T-helper 2 cell (primary cell): Measurements from ENCODE around the gene FXYD4.

Experiments
- DNase-seq, 5 experiments: peaks; one replicate each; pipeline versions ENCODE4 v3.0.0 to v3.0.0-alpha.2; 2012 to 2022

The FXYD4 gene

GRCh38 chr10:43396928-43397624 lies 25.6 kb downstream of the FXYD4 start:
- peak; percentile 56 to 93 (median 68) for DNase-seq

DNA sequence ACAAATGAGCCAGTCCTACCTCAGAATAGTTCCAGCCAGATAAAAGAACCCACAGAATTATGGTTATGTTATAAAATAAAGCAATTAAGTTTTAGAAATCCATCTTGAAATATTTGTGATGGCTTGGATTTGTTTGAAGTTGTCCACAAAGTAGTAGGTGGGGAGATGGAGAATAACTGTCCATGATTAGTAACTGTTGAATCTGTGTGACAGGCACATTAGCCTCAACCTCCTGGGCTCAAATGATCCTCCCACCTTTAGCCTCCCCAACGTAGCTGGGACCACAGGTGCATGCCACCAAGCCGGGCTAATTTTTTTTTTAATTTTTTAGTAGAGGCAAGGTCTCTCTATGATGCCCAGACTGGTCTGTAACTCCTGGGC lies 27.5 kb downstream of the FXYD4 start:
- no peak for DNase-seq

GRCh38 chr10:43399320-43400310 lies 28.2 kb downstream of the FXYD4 start:
- peak in 1 of 5 experiments; percentile 60 for DNase-seq

- no peak for DNase-seq
Observed at GRCh38 chr10:43401627-43402026, 30.2 kb downstream of the FXYD4 start.

- no peak for DNase-seq
Observed at GRCh38 chr10:43402176-43402575, 30.7 kb downstream of the FXYD4 start.

DNA sequence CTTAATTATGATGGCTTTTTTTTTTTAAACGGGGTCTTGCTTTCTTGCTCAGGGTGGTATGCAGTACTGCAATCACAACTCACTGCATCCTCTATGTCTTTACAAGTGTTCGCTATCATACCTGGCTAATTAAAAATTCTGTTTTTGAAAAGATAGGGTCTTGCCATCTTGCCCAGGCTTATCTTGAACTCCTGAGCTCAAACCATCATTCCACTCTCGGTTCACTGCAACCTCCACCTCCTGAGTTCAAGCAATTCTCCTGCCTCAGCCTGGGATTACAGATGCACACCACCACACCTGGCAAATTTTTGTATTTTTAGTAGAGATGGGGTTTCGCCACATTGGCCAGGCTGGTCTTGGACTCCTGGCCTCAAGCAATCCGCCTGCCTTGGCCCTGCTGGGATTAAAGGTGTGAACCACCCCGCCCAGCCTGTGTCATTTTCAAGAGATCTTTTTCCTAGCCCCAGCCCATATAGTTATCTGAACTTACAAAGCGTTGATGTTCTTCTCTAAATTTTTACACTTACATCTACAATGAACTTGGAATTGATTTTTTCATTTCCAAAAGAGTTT lies 31.5 kb downstream of the FXYD4 start:
- DNase-seq = no peak

- DNase-seq = no peak
Observed at GRCh38 chr10:43403911-43404703, 32.7 kb downstream of the FXYD4 start.

GRCh38 chr10:43404704-43405084 lies 33.3 kb downstream of the FXYD4 start:
- DNase-seq = peak in 2 of 5 experiments; percentile 48 to 58

DNA sequence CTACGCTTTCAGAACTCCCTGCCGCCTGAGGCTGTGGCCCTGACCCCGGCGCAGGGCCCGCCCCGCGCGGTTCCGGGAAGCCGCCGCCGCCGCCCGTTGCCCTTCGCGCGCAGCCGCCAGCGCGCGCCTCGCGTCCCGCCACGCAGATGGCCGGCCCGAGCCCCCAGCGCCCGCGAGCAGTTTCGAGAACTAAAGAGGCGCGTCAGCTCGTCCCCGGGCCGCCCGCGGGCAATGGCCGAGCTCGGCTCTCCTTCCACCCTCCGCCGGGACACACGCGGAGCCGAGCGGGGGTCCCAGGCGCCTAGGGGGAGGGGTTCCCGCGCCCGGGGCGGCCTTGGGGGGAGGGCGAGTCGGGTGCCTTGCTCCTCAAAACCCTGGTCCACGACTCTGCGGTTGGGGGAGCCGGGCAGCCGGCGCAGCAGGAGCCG lies 35.7 kb downstream of the FXYD4 start:
- peak; percentile 31 to 70 (median 41) for DNase-seq

DNA sequence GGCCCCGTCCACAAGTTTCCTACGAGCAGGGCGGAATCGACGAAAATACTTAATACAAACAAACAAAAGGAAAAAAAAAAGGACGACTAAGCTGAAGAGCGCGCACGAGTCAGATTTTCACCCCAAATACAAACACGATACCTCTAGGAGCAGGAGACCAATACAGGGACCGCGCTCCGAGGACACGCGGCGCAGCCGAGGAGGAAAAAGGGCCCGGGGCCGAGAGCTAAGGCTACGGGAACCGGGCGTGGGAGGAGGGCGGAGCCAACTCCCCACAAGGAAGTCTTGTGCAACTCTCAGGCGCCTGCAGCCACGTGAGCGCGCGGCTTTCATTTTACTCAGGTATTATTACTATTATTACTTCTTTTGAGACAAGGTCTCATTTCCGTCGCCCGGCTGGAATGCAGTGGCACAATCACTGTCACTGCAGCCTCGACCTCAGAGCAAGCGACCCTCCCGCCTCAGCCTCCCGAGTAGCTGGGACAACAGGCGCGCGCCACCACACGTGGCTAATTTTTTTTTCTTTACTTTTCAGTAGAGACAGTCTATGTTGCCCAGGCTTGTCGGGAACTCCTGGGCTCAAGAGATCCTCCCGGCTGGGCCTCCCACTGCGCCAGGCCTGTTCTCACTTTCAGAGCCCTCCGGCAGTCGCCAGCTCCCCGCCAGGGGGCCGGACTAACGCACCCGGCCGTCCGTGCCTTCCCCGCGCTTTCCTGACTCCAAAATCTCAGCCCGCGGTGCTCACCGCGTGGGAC lies 36.3 kb downstream of the FXYD4 start:
- DNase-seq = peak; percentile 67 to 94 (median 82)

DNA sequence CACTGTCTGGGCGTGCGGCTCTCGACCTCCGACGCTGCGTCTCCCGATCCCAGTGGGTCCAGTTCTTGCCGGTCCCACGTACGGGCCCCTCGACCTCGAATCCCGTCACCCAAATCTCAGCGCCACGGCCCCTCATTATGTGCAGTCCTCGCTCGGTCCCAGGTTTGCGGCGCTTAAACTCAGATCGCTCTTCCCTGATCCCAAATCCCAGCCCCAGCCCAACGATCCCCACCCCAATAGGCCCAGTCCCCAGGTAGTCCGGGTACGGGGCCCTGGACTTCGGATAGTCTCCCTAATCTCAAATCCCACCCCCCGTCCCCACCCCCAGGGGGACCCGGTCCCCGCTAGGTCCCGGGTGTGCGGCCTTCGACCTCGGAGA lies 36.9 kb downstream of the FXYD4 start:
- DNase-seq = peak in 1 of 5 experiments; percentile 9

- DNase-seq = peak; percentile 89 to 98 (median 92)
Observed at GRCh38 chr10:43408710-43409384, 37.4 kb downstream of the FXYD4 start, which contains the start of gene HNRNPF. HNRNPF (minus strand) TSS chr10:43409186; CDS start chr10:43387884, 21,302 bp downstream.

DNA sequence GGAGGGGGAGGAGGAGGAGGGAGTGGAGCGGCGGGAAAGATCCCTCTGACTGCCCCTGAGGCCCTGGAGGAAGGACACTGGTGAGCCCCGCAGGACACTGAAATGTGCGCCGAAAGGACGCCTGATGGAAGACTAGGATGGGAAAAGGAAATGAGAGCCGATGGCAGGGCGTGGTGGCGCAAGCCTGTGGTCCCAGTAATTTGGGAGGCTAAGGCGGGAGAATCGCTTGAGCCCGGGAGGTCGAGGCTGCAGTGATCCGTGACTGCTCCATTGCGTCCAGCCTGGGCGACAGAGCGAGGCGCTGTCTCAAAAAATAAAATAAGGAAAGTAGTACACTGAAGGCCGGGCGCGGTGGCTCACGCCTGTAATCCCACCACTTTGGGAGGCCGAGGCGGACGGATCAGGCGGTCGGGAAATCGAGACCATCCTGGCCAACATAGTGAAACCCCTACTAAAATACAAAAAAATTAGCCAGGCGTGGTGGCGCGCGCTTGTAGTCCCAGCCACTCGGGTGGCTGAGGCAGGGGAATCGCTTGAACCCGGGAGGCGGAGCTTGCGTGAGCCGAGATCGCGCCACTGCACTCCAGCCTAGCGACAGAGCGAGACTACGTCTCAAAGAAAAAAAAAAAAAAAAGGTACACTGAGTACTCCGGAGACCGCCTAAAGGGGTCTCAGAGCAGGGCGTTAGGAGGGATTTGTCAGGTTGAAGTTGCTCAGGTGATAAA lies 38.1 kb downstream of the FXYD4 start:
- peak; percentile 30 to 91 (median 66) for DNase-seq

DNA sequence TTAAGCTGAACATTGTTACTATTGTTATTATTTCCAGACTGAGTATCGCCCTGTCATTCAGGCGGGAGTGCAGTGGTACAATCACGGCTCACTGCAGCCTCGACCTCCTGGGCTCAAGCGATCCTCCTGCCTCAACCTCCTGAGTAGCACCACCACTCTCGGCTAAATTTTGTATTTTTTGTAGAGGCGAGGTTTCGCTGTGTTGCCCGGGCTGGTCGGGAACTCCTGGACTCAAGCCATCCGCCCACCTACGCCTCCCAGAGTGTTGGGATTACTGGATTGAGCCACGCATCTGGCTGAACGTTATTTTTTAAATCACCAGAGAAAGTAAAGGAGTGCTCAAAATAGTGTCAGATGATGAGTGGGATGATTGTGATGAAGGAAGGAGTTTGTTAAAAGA lies 38.9 kb downstream of the FXYD4 start:
- DNase-seq = no peak

DNA sequence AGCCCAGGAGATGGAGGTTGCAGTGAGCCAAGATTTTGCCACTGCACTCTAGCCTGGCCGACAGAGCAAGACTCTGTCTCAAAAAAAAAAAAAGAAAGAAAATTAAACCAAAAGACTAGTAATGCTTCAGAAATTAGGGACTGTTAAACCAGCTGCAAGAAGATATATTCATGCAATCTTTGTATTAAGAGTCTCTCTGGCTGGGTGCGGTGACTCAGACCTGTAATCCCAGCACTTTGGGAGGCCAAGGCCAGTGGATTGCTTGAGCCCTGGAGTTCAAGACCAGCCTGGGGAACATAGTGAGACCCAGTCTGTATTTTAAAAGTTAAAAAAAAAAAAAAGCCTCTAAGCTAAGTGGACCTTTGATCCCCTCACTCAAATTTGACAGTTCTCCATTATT lies 40.1 kb downstream of the FXYD4 start:
- no peak for DNase-seq

- DNase-seq = peak in 1 of 5 experiments; percentile 86
Observed at GRCh38 chr10:43415544-43415943, 44.1 kb downstream of the FXYD4 start.

GRCh38 chr10:43417950-43418768 lies 46.7 kb downstream of the FXYD4 start:
- peak in 2 of 5 experiments; percentile 73 to 79 for DNase-seq

DNA sequence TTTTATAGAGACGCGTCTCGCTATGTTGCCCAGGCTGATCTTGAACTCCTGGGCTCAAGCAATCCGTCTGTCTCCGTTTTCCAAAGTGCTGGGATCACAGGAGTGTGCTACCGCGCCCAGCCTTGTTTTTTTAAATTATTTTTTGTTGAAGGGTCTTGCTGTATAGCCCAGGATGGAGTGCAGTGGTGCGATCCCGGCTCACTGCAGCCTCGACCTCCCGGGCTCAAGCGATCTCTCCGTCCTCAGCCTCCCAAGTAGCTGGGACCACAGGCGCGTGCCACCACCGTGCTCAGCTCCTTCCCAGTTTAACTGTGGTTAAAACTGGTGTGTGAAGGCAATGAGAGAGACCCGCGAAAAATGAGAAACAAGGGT lies 48.5 kb downstream of the FXYD4 start:
- no peak for DNase-seq
